PFSK-1 (cell line): ENCODE data around the gene WNK2.

Source experiments
- REST ChIP-seq, 2 experiments: IDR thresholded peaks; 2 replicates each; pipeline versions ENCODE4 v1.6.1 to v1.8.0; 2011 to 2012; ENCODE audit warnings: low read depth in 2 of 2, low read length in 2 of 2, control low read depth in 1 of 2, inconsistent platforms in 1 of 2, mild to moderate bottlenecking in 1 of 2, moderate library complexity in 1 of 2; ENCODE audit not compliant: insufficient read depth in 1 of 2
- TAF1 ChIP-seq: IDR thresholded peaks from 2 replicates; pipeline ENCODE4 v1.6.1; 2012; ENCODE audit warnings: low read length, control low read depth, borderline replicate concordance; ENCODE audit not compliant: insufficient read depth

DNA sequence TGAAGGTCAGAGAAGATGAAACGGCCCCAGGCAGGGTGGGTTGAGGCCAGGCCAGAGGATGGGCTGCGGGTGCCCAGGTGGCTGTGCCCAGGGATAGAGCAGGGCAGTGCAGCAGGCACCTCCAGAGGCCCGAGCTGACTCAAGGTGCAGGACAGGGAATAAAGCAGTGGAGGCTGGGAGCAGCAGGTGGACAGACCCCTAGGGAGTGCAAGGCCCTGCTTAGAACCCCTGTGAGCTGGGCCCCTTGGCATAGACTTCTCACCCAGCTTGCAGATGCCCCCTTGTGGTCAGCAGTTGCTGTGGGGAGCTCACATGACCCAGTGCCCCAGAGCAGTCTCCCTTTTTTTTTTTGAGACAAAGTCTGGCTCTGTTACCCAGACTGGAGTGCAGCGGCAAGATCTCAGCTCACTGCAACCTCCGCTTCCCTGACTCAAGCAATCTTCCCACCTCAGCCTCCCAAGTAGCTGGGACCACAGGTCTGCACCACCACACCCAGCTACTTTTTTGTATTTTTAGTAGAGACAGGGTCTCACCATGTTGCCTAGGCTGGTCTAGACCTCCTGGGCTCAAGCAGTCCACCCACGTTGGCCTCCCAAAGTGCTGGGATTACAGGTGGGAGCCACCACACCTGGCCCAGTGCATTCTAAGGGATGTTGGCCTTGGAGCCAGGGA lies 118.8 kb downstream of the WNK2 start:
- no peak for TF ChIP-seq TAF1
- no peak for TF ChIP-seq REST (IDR thresholded peaks at IDR 0.05; ENCODE audit: insufficient read depth in 1 of 2, low read depth in 2 of 2, low read length in 2 of 2)
